DMS53 treated with DMSO at 0.1 percent for 48 hours (cell line): ENCODE data around the gene ZAP70.
A peak's percentile ranks its signal among the peaks of the same experiment; 100 is the strongest.

Experiments
- DNase-seq: peaks from one replicate; lab custom pipeline; 2025; ENCODE audit not compliant: unreplicated experiment; lab: John Stamatoyannopoulos, UW

ZAP70 gene

DNA sequence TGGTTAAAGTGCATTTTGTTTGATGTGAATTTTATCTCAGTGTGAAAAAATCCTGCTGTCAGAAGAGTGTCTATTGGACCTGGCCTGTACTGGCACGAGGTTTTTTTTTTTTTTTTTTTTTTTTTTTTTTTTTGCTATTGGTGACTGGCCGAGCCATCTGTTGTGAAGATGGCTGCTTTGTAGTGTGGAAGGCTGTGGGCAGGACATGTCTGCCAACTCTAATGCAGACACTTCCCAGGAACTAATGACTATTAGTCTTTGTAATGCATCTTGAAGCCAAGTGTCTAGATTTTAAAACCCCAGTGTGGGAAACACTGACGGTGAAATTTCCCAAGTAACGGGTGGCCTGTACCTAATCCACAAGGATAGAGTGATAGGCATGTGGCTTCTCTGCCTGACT lies 34.3 kb downstream of the ZAP70 start:
- no peak for DNase-seq

DNA sequence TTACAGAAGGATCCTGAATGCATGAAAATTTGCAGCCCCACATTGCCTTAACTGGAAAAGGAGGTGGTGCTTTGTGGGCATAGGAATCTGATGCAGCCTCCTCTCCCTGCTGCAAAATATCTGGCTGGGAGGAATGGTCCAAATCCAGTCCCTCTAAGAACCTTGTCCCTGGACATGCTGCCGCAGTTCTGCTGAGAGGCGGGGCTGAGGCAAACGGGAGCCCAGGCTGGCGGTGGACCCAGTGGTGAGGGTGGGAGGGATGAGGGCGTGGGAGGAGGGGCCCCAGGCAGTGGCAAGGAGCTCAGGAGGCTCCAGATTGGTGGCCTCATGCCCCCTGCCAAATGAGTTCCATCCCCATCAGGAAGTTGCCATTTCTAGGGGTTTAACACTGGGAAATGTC lies 36.2 kb downstream of the ZAP70 start:
- no peak for DNase-seq

DNA sequence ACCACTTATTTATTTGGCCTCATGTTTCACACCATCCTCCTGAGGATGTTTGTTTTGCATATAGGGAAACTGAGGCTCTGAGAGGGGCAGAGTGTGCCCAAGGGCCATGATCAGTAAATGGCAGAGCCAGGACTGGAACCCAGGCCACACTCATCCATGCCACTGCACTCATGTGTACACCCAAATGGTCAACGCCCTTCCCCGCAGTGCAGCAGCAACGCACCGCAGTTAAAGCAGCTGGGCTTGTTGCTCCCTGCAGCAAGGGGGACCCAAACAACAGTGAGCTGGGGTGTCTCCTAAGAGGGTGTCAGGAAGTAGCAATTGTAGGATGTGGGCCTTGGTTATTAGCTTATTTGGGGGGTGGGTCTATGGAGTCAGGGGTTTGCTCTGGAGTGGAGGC lies 36.6 kb downstream of the ZAP70 start:
- no peak for DNase-seq

DNA sequence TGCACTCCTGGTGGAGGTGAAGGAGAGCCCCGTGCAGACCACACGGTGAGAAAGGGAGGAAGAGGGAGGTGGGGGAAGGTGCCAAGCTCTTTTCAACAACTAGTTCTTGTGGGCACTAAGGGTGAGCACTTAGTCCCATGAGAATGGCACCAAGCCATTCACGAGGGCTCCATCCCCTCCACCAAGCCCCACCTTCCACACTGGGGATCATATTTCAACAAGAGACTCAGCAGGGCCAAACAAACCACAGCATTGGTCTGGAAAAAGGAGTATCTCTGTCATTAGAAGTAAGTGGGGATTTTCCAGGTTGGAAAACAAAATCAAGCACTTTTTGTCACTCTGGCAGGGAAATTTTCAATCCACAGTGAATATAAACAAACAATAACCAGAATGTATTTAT lies 38.4 kb downstream of the ZAP70 start:
- no peak for DNase-seq

DNA sequence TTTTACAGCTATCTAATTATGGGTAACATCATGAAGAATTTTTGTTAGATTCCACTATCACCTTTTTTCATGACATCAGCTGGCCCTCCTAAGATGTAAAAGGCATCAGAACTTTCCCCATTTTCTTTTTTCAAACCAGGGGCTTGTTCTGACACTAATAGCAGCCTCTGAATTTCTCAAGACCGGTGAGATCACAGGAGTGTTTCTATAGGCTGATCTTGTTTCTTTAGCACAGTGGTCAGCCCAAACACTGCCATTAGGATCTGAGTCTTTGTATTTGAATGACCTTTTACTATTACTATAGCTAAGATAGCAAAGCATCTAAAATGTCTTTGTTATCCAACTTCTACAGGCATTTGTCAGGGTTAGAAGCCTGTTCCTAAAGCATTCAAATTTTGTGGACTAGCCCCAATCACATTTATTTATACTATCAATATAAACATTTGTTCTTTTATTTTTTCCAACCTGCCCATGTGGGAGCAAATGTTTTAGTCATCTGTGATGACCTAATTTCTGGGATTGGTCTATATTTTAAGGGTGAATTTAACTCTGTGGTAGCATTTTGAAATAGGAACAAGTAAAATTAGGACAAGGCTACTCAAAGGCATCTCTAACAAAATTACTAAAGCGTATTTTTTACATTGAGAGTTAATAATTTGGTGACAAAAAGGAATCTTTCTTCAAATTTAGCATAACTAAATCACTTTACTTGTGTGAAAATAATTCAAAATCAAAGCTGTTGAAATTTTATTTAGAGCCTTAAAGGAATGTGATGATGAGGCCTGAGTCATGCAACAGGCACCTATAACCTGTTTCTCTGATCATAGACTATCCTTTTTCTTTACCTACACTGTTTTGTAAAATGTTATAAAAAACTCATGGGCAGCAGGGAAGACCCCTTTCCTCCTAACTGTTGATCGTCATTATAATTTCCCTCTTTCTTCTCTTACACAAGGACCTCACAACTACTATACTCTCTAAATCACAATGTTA lies 39.3 kb downstream of the ZAP70 start:
- no peak for DNase-seq

DNA sequence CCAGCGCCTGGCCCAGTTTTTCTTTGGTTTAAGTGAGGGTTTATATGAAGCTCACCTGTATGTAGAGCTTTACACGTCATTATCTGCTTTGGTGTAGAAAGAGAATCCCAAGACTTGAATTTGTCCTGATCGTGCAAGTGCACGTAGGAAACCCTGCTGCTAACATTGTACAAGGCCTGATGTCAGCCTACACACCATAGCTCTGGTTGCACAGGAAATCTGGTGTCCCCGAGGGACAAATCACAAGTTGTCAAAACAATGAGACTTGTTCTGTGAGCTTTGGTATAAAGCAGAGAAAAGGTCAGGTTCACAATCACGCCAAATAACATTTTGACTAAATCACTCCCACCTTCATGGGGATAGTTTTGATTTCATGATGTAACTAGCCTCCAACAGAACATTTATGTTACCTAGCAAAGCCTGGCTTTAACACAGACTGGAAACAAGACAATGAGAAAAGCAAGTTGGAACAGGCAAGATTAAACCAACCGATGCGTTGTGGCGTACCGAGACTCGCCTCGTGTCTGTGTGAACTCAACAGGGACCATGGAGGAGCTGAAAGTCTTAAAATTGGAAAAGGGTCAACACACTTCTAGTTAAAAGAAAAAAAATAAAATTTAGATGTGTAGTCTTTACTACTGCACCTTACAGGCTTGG lies 41.4 kb downstream of the ZAP70 start:
- DNase-seq: no peak

DNA sequence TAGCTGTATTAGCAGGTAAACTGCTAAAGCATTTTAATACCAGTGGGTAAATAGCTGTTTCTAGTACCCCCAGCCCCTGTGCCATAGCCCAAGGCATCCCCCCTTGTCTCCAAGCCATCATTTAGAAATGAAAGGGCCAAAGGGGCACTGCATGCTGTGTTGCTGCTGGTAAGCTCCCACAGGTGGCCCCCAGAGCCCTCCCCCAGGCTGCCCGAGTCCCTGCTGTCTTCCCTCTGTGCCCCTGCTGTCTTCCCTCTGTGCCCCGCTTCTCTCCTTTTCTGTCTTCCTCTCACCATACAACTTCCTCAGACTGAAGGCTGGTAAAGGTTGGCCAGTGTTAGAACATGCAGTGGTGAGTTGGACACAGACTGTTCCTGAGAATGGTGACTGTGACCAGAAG lies 42.1 kb downstream of the ZAP70 start:
- DNase-seq: no peak

DNA sequence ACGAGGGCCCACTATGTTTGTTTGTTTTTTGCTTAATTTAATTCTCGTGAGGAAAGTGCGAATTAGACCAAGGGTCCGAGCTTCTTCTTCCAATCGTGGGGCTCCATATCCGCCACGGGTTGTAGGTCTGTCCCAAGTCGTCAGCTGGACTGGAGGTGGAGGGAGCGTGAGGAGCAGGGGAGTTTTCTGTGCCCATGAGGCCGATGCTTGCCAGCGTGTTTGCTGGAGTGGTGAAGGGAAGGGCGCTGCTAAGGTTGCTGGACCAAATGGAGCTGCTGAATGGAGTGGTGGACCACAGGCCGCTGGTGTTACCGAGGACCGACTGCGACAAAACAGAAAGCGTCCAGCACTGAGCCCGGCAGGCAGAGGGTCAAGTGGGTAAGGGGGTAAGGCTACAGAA lies 43.7 kb downstream of the ZAP70 start:
- no peak for DNase-seq

DNA sequence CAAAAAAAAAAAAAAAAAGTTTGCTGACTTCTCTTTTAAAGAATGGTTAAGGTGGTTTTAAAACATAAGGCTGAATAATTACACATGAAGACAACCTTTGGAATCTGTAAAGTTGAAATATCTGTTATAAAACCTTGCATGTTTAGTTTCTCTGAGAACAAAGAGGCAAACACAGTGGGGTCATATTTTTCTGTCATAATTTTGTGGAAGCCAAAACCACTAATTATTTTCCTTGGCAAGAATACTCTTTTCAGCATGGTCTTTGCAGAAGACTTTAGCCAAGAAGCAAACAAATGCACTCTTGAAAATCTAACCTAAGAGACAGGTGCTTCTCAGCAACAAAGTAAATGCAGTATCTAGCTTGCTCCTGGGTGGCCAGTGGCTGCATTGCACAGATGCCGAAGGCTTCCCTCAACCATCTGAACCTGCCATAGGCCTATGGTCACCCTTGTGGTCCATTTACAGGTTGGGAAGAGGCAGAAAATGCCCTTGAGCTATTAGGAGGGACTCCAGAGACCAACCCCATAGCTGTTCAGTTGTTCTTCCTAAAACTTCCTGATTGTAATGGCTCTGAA lies 44.8 kb downstream of the ZAP70 start:
- no peak for DNase-seq

DNA sequence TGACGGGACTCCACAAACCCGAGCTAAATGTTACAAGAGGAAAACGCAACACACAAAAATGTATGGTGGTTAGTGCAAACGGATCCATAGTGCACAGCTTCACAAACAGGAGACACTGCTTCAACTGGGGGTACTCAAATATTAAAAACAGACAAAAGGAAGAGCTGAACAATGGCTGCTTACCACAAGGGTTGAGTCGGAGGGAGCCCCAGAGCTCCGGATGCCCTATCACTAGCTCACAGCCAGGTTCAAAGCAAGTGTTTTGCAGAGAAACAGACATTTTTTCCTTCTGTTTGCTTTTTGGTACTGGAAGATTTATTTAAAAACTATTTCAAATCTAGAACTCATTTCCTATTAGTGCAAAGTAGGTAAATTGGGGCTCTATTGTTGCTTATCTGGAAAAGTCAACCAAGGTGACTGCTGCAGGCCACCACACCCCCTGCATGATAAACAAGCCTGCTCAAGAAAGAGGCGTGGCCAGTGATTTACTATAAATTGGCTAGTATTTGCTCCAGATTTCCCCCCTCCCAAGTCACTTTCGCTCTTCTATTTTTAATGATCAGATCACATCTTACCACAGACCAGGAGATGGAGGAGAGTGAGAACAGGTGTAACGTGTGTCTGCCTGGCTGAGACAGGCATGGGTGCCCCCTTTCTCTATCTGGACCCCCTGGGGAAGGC lies 46.5 kb downstream of the ZAP70 start:
- DNase-seq: no peak

DNA sequence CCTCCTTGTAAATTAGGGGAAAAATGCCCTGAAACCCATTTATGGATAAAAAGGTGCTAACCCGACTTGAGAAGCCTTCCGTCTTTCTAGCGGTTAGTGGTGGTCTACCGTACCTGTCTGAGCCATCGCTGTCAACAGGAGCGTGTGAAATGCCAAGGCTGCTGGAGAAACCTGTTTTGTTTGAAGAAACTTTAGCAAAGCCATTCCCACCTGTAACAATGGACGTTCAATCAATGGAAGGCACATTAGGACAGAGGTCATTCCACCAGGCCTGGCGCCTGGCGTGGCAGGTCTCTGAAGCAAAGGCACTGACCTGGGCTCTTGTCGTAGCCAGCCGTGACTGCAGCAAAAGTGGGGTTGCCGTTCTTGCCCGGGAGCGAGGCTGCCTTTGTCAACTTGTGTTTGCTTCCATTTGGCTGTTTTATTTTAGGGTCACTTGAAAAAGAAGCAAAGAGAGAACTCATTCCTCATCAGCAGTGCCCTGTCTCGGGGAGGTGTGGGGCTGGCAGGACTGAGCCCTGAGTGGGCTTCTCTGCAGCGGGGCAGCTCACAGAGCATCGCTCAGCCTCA lies 47.2 kb downstream of the ZAP70 start:
- no peak for DNase-seq

DNA sequence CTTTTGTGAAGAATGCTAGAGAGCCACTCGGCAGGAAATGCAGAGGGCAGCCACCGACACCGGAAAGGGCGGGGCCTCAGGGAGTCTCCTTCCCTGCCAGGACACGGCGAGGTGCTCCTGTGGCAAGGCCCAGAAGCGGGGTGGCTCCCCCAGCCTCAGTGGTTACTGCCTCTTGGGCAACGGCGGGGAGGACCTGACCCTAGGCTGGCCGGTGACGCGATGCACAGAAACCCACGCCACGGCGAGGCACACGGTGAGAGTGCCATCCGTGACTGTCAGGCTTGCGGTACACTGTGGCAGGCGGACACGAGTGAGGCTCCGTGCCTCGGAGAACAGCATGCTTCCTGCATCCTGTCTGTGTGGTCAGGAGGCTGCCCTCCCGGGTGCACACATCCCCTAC lies 47.8 kb downstream of the ZAP70 start:
- DNase-seq: no peak

DNA sequence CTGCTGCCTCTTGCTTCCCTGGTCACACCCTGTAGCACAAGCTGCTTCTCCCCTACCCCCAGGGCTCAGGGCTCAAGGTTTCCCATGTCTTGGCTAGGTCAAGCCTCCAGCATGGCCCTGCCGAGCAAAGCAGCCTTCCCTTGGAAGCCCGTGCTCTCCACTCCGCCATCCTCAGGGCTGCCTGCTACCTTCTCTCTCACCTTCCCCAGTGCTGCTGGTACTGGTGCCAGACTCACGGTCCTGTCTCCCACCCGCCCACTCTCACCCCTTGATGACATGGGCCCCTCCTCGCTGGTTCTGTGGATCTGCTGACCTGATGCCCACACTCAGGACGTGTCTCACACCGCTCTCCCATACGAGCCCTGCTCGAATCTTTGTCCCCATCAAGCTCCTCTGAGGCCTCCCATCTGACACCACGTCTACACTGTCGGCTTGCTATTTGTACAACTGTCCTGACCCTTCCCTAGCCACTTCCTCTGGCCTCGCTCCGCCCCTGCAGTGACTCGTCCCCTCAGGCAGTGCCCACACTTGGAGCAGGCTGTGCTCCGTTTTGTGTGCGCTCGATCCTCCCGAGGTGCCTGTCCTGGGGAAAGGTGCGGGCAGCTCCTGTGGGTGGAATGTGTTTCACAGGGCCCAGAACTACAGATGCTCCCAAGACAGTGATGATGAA lies 49.9 kb downstream of the ZAP70 start:
- no peak for DNase-seq

DNA sequence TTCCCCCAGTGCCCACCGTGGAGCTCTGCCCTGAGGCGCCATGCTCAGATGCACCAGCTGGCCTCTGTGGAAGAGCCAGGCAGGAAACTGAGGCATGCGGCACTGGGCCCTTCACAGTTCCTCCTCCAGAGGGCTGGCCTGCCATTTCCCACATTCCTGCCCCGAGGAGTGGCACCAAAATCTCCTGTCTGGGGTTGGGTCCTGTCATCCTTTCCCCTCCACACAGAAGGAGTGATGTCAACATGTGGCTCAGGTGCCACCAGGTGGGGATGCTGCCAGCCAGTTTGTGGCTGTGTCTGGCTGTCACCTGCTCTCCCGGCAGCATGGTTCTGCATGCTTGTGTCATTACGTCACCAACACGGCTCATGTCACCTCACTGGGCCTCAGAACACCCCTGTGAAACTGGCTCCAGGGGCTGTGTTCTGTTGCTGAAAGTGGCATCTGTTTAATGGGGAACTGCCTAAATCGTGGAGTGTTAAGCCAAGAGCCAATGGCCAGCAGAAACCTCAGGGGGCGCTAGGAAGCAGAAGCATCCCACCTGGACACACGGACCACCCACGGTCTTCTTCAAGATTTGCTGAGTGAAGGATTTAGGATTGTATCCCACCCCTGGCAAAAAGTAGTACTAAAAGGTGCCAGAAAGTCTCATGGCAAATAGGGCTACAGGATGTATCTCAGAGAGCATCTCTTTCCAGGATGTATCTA lies 51.3 kb downstream of the ZAP70 start:
- DNase-seq: peak; percentile 6

DNA sequence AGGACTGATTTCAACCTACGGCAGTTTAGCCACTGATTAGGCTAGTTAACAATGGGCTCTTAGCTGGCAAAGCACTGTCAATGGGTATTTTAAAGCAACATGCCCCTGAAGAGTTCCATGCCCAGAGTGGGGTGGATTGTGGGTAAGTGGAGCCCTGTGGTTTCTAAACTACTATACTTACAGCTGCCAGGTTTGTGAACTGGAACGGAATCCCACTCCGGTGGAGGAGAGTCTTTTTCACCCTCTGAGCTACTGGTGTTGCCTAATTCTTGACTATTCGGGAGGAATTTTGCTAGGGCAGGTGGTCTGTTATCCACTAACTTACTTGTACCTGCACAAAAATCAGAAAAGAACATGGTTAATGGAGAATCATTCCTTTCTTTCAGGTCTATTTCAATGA lies 52.6 kb downstream of the ZAP70 start:
- DNase-seq: no peak

DNA sequence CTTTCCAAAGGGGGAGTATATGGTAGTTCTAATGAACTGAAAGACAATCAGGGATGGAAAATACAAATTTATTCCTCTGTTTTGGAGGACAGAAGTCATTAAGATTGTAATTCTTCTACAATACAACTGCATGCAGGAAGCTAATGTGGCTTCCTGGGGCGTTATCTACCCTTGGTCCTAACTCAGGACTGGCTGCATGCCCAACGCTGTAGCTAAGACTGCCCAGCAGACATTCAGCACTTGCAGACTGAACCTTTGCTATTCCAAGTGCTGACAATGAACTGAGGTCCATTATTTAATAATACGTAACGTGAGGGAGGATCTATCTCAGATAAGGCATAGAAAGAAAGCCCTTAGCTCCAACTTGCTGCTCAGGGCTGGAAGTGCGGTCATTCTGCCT lies 53.2 kb downstream of the ZAP70 start:
- no peak for DNase-seq

DNA sequence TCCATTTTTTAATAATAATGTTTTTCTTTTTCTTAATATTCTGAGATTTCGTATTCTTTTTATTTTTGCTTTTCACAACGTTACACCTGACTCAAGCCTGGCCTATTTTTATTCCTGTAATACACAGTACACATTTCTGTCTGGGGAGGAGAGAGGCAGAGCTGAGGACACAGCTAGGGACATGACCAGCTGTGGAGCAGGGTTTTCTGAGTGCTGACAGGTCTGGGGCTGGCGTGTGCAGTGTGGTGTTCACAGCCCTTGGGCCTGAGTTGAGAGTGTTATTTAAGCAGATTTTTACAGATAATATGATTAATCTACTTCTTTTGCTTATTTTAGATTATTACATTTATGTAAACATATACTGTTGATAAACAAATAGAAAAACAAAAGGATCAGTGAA lies 55.9 kb downstream of the ZAP70 start:
- DNase-seq: no peak

DNA sequence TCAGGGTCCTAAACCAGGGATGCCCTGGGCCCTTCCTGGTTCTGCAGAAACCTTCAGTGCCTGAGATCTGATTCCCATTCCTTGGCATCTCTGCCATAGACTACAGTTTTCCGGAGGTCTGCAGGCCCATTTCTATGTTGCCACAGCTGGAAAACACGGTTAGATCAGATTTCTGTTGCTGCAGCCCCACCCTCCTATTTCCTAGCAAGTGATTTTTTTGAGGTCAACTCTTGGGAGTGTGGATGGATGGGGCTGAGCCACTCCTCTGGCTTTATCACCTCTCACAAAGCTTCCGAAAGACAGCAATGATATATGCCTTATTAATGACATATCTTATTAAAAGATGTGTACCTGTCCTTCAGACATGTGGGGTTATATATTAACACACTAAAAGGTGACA lies 56.3 kb downstream of the ZAP70 start:
- no peak for DNase-seq

DNA sequence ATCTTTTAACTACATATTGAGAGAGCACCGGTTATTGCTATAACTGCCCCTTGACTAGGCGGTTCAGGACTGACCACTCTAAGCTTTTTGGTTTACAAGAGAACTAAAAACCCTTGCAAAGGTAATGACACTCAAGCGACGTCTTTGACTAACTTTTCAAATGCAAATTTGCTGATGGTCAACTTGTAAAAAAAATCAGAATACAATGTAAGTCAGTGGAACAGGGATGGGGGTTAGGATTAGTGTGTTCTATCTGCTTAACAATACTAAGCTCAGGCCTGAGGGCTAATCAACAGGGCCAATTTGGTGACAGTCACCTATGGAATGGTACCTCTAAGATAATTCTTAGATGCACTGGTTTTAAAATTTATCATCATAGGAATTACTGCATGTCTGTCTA lies 57.1 kb downstream of the ZAP70 start:
- no peak for DNase-seq

DNA sequence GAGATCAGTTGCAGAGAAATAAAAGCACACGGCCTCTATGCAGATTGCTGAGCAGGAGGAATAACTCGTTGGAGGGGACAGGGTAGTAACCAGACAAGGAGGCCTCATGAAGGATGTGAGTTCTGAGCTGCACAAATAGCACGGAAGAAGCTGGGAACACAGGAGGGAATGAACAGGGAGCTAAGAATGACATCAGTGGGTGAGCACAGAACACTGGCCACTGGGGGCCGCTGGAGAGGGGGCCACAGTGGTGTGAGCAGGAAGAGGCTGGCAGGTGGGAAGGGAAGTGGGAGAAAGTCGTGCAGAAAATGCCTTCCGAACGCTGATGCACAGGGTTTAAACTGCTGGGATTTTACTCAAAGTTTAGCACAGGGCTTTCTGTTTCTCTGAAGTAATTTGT lies 61.0 kb downstream of the ZAP70 start:
- no peak for DNase-seq
